Endothelial cell of umbilical vein (primary cell): ENCODE measurements around the gene PDE7B. TPM values are rescaled to one million over a fixed set of nuclear protein-coding genes. Genes with fewer than 3 reads are reported as not detected.

Experiments used
- BruUV-seq: library from RNA; stranded (reverse); fragments of 400-500 nt; replicated peaks from 2 replicates; lab custom pipeline; 2021; lab: Mats Ljungman, UMichigan
- CTCF ChIA-PET: fragments of 300-600, 350-600 bp; sonication (Branson Sonifier 250); formaldehyde crosslinking; loops from one replicate; lab custom pipeline; 2021; ENCODE audit warnings: antibody characterized with exemption, inconsistent platforms; lab: Charles Lee
- POLR2A ChIA-PET: fragments of 300-600, 350-600 bp; sonication (Branson Sonifier 250); formaldehyde crosslinking; loops from one replicate; lab custom pipeline; 2021; ENCODE audit warnings: antibody characterized with exemption, inconsistent platforms; lab: Charles Lee
- DNase-seq: peaks from one replicate; pipeline ENCODE4 v3.0.0-alpha.2; 2011; ENCODE audit warnings: low read depth, low spot score
- FAIRE-seq: peaks from 2 replicates; lab custom pipeline; 2011; peaks lifted over from hg19 to GRCh38; lab: Jason Lieb, UNC
- H2AFZ ChIP-seq: 2 replicates; pipeline ENCODE4 v1.6.0; 2012; ENCODE audit warnings: low read depth, low read length, control low read depth, inconsistent platforms
- H3K27ac ChIP-seq: 2 replicates; pipeline ENCODE4 v1.5.1; 2011; ENCODE audit warnings: low read depth, mild to moderate bottlenecking, control low read depth, low read length, moderate library complexity; ENCODE audit not compliant: insufficient read depth
- H3K27me3 ChIP-seq, 2 experiments: 2 replicates each; pipeline versions ENCODE4 v1.6.0 to v1.6.1; 2011; ENCODE audit warnings: low read length in 2 of 2, mixed read lengths in 1 of 2; ENCODE audit not compliant: control insufficient read depth in 2 of 2, insufficient read depth in 2 of 2
- H3K36me3 ChIP-seq, 2 experiments: 2 replicates in 1 of 2; 3 replicates in 1 of 2; pipeline ENCODE4 v1.5.1; 2011; ENCODE audit warnings: low read length in 2 of 2, mild to moderate bottlenecking in 1 of 2, moderate library complexity in 1 of 2; ENCODE audit not compliant: control insufficient read depth in 2 of 2, insufficient read depth in 2 of 2; ENCODE audit errors: extremely low read depth in 1 of 2
- H3K4me1 ChIP-seq: 3 replicates; pipeline ENCODE4 v1.5.1; 2011; ENCODE audit warnings: mild to moderate bottlenecking, low read length; ENCODE audit not compliant: control insufficient read depth, insufficient read depth; ENCODE audit errors: extremely low read depth
- H3K4me2 ChIP-seq: 2 replicates; pipeline ENCODE4 v1.6.1; 2011; ENCODE audit warnings: low read length, control low read depth, mixed read lengths; ENCODE audit not compliant: insufficient read depth
- H3K4me3 ChIP-seq, 3 experiments: fragments of 200-600 bp in 1 of 3; sonication (generic), shearing (Covaris generic) in 1 of 3; replicated peaks in 1 of 3; 2 replicates each; pipeline ENCODE4 v1.5.1; 2011 to 2016; ENCODE audit warnings: control low read depth in 3 of 3, low read length in 3 of 3, mild to moderate bottlenecking in 2 of 3, inconsistent platforms in 1 of 3, low read depth in 1 of 3, moderate library complexity in 1 of 3; ENCODE audit not compliant: insufficient read depth in 1 of 3
- H3K79me2 ChIP-seq: 2 replicates; pipeline ENCODE4 v1.6.0; 2012; ENCODE audit warnings: low read length, inconsistent platforms; ENCODE audit not compliant: control insufficient read depth, insufficient read depth
- H3K9ac ChIP-seq: replicated peaks from 2 replicates; pipeline ENCODE3; 2011; ENCODE audit warnings: low read length, control low read depth; ENCODE audit not compliant: insufficient read depth; ENCODE audit errors: extremely low read depth
- H3K9me1 ChIP-seq: replicated peaks from 3 replicates; pipeline ENCODE4 v1.6.0; 2011; ENCODE audit warnings: mild to moderate bottlenecking, low read length; ENCODE audit not compliant: control insufficient read depth, insufficient read depth; ENCODE audit errors: extremely low read depth
- H3K9me3 ChIP-seq: replicated peaks from 2 replicates; pipeline ENCODE4 v1.5.1; 2012; ENCODE audit warnings: low read length, inconsistent platforms; ENCODE audit not compliant: control insufficient read depth, insufficient read depth
- H4K20me1 ChIP-seq: replicated peaks from 2 replicates; pipeline ENCODE3; 2011; ENCODE audit warnings: mild to moderate bottlenecking, low read length; ENCODE audit not compliant: control insufficient read depth, insufficient read depth; ENCODE audit errors: extremely low read depth
- CTCF ChIP-seq, 2 donors: IDR thresholded peaks; 1 replicate in 1 of 2; 2 replicates in 1 of 2; pipeline ENCODE4 v1.5.1; 2011; ENCODE audit warnings: low read length in 2 of 2, mild to moderate bottlenecking in 2 of 2, moderate library complexity in 2 of 2, control low read depth in 1 of 2, inconsistent platforms in 1 of 2, low read depth in 1 of 2; ENCODE audit not compliant: insufficient read depth in 1 of 2; ENCODE audit errors: extremely low read depth in 1 of 2
- EZH2 ChIP-seq: IDR thresholded peaks from 2 replicates; pipeline ENCODE4 v1.6.1; 2012; ENCODE audit warnings: borderline replicate concordance, low read depth, mild to moderate bottlenecking, moderate library complexity, low read length, inconsistent platforms; ENCODE audit not compliant: severe bottlenecking
- FOS ChIP-seq: IDR thresholded peaks from 2 replicates; pipeline ENCODE4 v1.6.1; 2011; ENCODE audit warnings: mild to moderate bottlenecking, low read length, moderate library complexity, borderline replicate concordance; ENCODE audit not compliant: insufficient read depth
- GATA2 ChIP-seq: IDR thresholded peaks from 2 replicates; pipeline ENCODE4 v1.7.0; 2011; ENCODE audit warnings: low read depth, mild to moderate bottlenecking, moderate library complexity, mixed read lengths, low read length; ENCODE audit not compliant: insufficient read length, insufficient read depth
- JUN ChIP-seq: IDR thresholded peaks from 2 replicates; pipeline ENCODE4 v1.6.1; 2011; ENCODE audit warnings: borderline replicate concordance, low read depth; ENCODE audit not compliant: insufficient read length, insufficient read depth
- MAX ChIP-seq: IDR thresholded peaks from 2 replicates; pipeline ENCODE4 v1.6.1; 2011; ENCODE audit not compliant: insufficient read depth, insufficient read length
- dilution Hi-C: fragments of 300-500 bp; cut with MboI; formaldehyde crosslinking; loops from one replicate; pipeline ENCODE4 v1.15.0; 2019; ENCODE audit warnings: low sequenced_read_pairs; ENCODE audit not compliant: extremely low pct_ligation_motif_present
- intact Hi-C: fragments of 100-400 bp; cut with micrococcal nuclease; formaldehyde crosslinking; loops from one replicate; pipeline ENCODE4 v1.10.0; 2022
- polyA plus RNA-seq, 4 experiments: library from polyadenylated mRNA; depleted of rRNA in 3 of 4; stranded (reverse) in 3 of 4; unstranded in 1 of 4; fragments of >200 nt; gene quantifications; 2 replicates each; pipeline versions ENCODE4 v1.2.1 to v1.2.3, GENCODE V29; 2011 to 2012; ENCODE audit warnings: missing spikeins in 1 of 4
- total RNA-seq: library from RNA; stranded (reverse); gene quantifications from 2 replicates; pipeline ENCODE4 v1.2.3, GENCODE V29; 2021

PDE7B gene
- total and polyA plus RNA-seq, 2 donors (not counting 3 experiments of a cell fraction or from before 2014, with no cell fraction given): 20.6 to 25.1 TPM

GRCh38 chr6:136113736-136114173 lies 262.3 kb downstream of the PDE7B start:
- peak overlapping the region; percentile 63 for H3K27ac ChIP-seq

GRCh38 chr6:136114661-136115060 lies 263.2 kb downstream of the PDE7B start:
- DNase-seq: no peak
- H3K36me3 ChIP-seq: peaks cover 0 to 3% of the 10 kb centered on the region in 2 experiments
- H3K27ac ChIP-seq: no peak overlapping the region
- H3K4me1 ChIP-seq: peaks cover 15% of the 10 kb centered on the region
- FAIRE-seq: no peak
- BruUV-seq: no TSS peak
- no peaks in the 10 kb centered on the region for H3K27me3 ChIP-seq
- peaks cover 1% of the 10 kb centered on the region for H3K79me2 ChIP-seq
- H3K9me3 ChIP-seq: no peaks in the 10 kb centered on the region
- ChIA-PET POLR2A (no interaction called here), CTCF (interaction anchor here (1.2 to 2.6 kb wide), 4 partner anchors 11 to 111 kb away, joined by 4 to 10 read pairs (median 6); no protein-coding TSS in a partner anchor)
- intact Hi-C loops (no loop called here), dilution Hi-C loops (no loop called here)
- H2AFZ ChIP-seq: no peak overlapping the region
- TF ChIP-seq CTCF (IDR thresholded peaks at IDR 0.05; ENCODE audit: extremely low read depth in 1 of 2, insufficient read depth in 1 of 2, low read depth in 1 of 2, low read length in 2 of 2) (no peak), GATA2 (no peak)
- no peaks in the 10 kb centered on the region for H3K9me1 ChIP-seq
- H3K4me2 ChIP-seq: no peak overlapping the region
- no peak overlapping the region for H3K4me3 ChIP-seq
- no peaks in the 10 kb centered on the region for H4K20me1 ChIP-seq
- H3K9ac ChIP-seq: no peak overlapping the region

More at GRCh38 chr6:136113736-136114173, 262.3 kb downstream of the PDE7B start:
- no peaks in the 10 kb centered on the region for H3K9me1 ChIP-seq
- H3K4me1 ChIP-seq: peaks cover 24% of the 10 kb centered on the region
- intact Hi-C loops: no loop called here
- no peak overlapping the region for H3K4me3 ChIP-seq
- CTCF ChIA-PET: interaction anchor here (0.7 to 2.6 kb wide), 12 partner anchors 10 to 112 kb away, joined by 3 to 11 read pairs (median 4); no protein-coding TSS in a partner anchor
- TF ChIP-seq EZH2 (no peak), JUN (peak; percentile 21), FOS (no peak), MAX (peak; percentile 62), GATA2 (no peak)
- POLR2A ChIA-PET: interaction anchor here (0.6 kb wide), 1 partner anchor 15 kb away, joined by 3 read pairs; no protein-coding TSS in a partner anchor
- H3K9me3 ChIP-seq: no peaks in the 10 kb centered on the region
- H3K9ac ChIP-seq: peak overlapping the region; percentile 47
- peak overlapping the region; percentile 35 for H3K4me2 ChIP-seq
- H2AFZ ChIP-seq: no peak overlapping the region
- no TSS peak for BruUV-seq
- dilution Hi-C loops: no loop called here
- H3K36me3 ChIP-seq: peaks cover 0 to 5% of the 10 kb centered on the region in 2 experiments
- FAIRE-seq: peak; percentile 84
- DNase-seq: peak; percentile 89
- H3K27me3 ChIP-seq: no peaks in the 10 kb centered on the region
- peaks cover 1% of the 10 kb centered on the region for H3K79me2 ChIP-seq
- H4K20me1 ChIP-seq: no peaks in the 10 kb centered on the region
